Measurements from ENCODE around the gene SLC6A11.

SLC6A11 gene

DNA sequence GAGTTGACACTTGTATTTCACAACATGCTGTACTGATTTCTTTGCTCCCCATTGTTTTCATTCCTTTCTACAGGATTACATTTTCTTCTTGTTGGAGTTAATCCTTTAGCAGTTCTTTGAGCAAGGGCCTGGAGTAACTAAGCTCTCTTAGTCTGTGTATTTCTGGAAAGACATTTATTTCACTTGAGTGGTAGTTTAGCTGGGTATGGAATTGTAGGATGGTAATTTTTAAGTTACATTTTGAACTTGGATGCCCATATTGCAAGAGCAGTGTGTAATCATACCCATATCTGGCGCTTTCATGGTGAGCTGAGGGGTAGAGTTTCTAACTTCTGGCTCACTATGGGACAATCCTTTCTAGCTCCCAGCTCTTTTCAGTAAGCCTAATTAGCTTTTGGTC is 74.6 kb downstream of the SLC6A11 start:
- no peak for DNase-seq

GRCh38 chr3:10892622-10893021 is 76.6 kb downstream of the SLC6A11 start:
- no peak for DNase-seq

DNA sequence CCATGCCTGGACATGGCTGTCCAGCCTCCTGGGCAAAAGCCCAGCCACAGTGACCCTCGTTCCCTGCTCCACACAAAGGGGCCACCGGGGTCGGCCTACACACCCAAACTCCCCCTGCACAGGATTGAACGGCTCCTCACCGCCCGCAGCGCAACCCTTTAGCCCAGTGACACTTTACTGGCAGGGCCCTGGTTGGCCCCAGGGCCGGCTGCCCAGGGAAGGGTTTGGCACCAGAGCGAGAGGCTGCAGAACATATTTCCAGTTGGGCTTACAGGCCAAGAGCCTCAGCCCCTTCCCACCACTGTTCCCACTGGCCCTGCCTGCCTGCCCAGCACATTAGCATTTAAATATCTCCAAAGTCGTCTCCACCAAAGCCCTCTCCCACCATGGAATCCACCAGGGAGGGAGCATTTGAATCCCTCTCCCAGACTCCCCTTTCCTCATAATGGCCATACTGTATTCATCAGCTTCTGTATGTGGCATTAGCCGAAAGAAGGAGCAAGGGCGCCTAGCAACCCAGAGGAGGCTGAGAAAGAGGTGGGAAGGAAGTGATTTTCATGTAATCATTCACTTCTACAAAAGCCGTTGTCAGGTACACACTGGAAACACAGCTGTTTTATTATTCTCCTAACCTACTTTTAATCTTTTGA is 85.4 kb downstream of the SLC6A11 start:
- DNase-seq = no peak

GRCh38 chr3:10907262-10907661 is 91.2 kb downstream of the SLC6A11 start:
- DNase-seq = no peak

- DNase-seq = no peak
Observed at GRCh38 chr3:10910367-10910766, 94.3 kb downstream of the SLC6A11 start.

DNA sequence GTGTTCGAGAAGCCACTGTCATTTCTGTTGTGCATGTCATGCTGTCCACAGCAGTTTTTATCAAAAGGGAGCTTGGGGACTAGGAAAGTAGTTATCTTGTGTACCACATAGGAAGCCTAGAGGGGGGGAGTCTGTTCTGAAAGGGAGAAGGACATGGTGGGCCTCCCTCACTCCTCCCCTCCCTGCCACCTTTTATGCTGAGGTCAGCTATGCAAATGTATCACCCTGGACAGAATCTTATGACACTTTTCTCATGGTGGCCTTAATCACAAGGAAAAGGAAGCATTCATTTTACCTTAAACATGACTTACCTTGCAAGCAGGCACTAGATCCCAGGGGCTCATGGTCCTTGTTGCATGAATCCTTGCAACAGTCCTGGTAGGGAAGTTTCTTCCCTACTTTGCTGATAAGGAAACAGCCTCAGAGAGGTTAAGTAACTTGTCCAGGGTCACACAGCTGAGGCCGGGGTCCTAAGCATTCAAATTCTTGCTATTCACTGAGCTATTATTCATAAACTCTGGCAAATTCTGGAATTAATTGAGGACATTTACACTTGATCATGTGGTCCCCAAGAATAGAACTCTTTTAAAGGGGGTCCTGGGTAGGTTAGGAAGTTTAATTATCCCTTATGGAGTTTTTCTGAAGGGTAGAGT is 95.4 kb downstream of the SLC6A11 start:
- no peak for DNase-seq

DNA sequence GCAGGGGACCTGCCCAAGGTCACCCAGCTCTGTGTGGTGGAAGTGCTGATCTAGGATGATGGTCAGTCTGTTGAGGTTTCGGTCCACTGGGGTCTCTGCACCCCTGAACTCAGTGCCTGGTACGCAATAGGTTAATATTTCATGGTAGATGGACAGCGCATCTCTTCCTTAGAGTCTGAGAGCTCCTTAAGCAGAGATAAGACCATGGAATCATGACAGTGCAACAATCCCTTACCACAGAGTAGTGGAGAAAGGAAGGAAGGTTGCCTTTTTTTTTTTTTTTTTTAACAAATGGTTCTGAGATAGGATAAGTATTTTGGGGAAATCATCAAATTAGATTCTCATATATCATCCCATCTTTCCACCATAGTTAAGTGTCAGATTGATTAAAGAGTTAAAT is 96.8 kb downstream of the SLC6A11 start:
- DNase-seq = no peak

GRCh38 chr3:10915376-10915775 is 99.3 kb downstream of the SLC6A11 start:
- DNase-seq = no peak

GRCh38 chr3:10917176-10917575 is 101.1 kb downstream of the SLC6A11 start:
- DNase-seq = no peak

- DNase-seq = no peak
Observed at GRCh38 chr3:10918011-10918410, 102.0 kb downstream of the SLC6A11 start.

DNA sequence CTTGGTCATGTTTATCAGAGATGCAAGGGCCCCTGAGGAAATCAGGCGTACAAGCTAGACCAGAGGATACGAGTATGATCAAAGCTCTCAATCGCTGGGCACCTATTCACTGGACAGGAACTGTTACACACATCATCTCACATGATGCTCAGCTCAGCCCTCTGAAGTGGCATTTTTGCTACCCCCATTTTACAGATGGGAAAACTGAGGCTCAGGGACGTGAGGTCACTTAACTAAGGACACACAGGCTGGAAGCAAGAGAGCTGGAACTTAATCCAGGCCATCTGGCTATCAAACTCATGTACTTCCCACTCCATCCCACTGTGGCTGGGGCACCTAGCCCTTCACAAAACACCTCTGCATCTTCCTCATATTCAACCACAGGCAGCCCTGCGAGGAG is 103.6 kb downstream of the SLC6A11 start:
- no peak for DNase-seq

DNA sequence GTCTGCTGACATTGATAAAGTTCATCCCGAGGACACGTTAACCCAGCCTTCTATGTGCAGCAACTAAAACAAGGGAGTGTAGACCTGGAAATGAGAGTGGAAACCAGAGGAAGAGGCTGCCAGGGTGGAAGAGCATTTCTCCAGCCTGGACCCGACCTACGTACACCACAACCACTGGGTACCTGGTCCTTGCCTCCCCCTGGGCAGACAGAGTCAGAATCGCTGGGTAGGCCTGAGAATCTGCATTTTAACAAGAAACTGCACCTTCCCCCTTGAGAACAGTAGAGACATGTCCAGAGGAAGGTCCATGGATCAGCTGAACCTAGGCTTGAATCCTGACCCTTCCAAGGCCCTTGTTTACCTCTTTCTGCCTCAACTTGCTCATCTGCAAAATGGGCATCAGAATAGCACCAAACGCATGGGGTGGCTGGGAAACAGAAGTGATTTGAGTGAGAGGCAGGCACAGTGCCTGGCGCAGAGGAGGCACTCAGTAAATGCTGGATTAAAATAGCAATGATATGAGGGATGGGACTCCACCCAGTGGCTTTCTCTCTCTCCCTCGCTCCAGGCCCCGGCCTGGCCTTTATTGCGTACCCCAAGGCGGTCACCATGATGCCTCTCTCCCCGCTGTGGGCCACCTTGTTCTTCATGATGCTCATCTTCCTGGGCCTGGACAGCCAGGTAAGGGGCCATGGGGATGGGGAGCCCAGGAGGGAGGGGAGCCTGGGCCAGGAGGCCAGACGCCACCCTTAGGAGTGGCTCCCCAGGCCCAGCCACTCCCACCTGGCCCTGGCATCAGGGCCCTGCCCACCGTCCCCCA is 109.6 kb downstream of the SLC6A11 start:
- DNase-seq = no peak

GRCh38 chr3:10926256-10926810 is 110.3 kb downstream of the SLC6A11 start:
- no peak for DNase-seq

DNA sequence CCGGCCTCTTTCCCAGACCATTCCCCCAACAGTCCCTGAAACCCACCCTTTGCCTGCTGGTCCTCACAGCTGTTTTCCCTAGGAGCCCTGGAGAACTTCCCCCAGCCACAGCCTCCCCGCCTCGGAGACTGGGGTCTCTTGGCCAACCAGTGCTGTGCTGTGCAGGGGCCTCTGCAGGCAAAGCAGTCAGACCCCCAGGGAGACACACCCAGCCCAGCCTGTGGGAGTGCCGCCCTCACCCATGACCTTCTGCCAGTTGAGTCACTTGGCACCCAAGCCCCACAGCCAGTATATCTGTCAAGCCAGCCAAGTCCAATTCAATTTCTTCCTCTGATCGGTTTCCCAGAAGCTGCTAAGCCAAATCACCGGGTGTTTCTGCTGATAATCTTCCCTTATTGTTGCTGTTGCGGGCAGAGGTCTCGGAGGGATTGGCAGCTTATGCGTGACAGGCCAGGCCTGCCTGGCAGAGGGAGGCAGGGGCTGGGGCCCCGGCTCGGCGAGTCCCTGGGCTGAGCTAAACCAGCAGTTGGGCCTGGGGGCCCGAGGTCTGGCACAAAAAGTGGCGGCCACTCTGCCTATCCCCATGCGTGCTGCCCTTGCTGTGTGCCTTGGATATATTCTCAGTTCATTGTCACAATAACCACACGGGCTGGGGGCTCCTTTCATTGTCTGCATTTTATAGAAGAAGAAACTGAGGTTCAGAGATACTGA is 110.9 kb downstream of the SLC6A11 start:
- DNase-seq = no peak

DNA sequence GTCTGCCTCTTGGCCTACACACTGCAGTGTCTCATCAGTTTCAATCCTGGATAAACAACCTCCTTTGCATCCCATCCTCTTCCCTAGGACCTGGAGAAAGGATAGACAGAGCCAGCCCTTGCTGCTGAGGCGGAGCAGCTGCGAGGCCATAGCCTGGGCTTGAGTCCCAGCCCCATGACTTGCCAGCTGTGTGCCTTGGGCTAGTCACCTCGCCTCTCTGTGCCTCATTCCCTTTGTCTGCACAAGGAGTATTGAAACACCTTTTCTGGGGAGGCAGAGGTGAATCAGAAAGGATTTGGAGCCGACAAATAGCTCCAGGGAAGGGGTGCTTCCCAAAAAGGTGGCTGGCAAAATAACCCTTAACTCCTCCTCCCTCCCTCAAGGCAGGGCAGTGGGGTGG is 111.5 kb downstream of the SLC6A11 start:
- no peak for DNase-seq

GRCh38 chr3:10928407-10928960 is 112.5 kb downstream of the SLC6A11 start:
- no peak for DNase-seq

DNA sequence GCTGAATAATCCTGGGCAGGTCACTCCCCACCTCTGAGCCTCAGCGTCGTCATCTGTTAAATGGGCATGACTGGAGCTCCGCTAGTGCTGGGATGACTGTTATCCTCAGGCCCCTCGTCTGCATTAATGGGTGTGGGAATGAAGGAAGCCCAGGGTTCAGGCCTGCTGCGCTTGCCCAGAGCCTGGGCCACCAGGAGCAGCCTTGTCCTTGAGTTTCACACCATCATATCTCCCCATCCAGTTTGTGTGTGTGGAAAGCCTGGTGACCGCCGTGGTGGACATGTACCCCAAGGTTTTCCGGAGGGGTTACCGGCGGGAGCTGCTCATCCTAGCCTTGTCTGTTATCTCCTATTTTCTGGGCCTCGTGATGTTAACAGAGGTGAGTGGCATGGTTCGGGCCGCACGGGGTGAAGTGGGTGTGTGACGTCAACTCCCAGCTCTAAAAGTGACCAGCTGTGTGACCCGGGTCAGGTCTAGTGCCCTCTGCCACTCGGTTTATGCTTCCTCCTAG is 113.0 kb downstream of the SLC6A11 start:
- no peak for DNase-seq

DNA sequence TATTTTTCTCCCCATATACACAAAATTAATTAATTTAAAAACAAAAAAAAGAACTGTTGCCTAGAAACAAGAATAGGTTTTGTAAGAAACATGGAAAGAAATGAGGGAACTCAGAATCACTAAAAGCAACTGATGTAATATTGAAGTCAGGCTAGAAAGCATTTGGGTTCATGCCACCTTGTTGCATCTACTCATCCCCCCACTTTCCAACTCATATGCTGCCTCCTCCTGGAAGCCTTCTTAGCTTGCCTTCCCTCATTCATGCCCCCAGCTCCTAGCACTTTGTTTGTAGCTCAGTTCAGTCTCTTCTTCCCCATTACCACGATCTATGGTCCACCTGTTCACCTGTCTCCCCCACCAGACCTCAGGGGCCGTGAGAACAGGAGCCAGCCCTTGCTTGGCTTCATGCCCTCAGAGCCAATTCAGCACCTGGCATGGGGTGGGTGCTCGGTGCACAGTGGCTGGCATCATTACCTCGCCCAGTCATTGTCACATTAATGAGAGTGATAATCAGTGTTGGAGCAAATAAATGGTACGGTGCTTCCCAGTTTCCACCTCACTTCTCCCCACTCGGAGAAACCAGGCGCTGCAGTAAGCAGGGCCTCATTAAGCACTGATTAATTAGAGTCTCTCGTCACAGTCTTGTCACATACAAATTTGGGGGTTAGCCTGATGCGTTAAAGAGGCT is 114.1 kb downstream of the SLC6A11 start:
- no peak for DNase-seq

GRCh38 chr3:10930666-10931040 is 114.6 kb downstream of the SLC6A11 start:
- no peak for DNase-seq

DNA sequence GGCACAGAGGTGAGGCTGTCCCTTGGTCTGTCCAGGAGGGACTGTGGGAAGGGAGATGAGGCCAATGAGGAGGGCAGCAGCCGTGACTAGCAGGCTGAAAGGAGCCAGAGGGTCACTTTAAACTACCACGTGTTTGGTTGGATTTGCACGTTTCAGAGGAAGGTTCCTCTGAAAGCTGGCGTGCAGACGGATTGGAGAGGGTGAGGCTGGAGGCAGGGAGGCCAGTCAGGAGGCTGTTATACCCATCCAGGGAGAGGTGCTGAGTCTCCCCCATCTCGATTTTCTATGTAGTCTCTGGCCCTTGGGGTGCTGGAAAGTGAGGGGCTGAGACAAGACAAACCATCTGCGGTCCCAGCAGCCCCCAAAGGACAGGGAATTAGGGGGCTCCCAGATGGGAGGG is 116.6 kb downstream of the SLC6A11 start:
- no peak for DNase-seq

- DNase-seq = no peak
Observed at GRCh38 chr3:10933021-10933420, 117.0 kb downstream of the SLC6A11 start.

- no peak for DNase-seq
Observed at GRCh38 chr3:10933470-10933804, 117.4 kb downstream of the SLC6A11 start.
